GM12865 (cell line): ENCODE results near the gene FXYD2.

ENCODE experiments used
- DNase-seq: peaks from one replicate; pipeline ENCODE4 v3.0.0; 2010; ENCODE audit warnings: low read depth
- H3K4me3 ChIP-seq: 2 replicates; pipeline ENCODE4 v1.5.1; 2011; ENCODE audit warnings: mild to moderate bottlenecking, low read depth, low read length, control low read depth
- CTCF ChIP-seq: IDR thresholded peaks from 2 replicates; pipeline ENCODE4 v1.5.1; 2011; ENCODE audit warnings: low read length, control low read depth, low read depth, inconsistent platforms; ENCODE audit not compliant: insufficient read depth; ENCODE audit errors: missing control alignments

The FXYD2 gene

GRCh38 chr11:117792241-117792640, 32.3 kb downstream of the FXYD2 start:
- no peak overlapping the region for H3K4me3 ChIP-seq
- TF ChIP-seq CTCF, result no peak
- DNase-seq, result no peak

GRCh38 chr11:117790279-117790678, 34.3 kb downstream of the FXYD2 start:
- no peak for TF ChIP-seq CTCF
- no peak overlapping the region for H3K4me3 ChIP-seq
- no peak for DNase-seq

- DNase-seq, result no peak
- no peak for TF ChIP-seq CTCF
- no peak overlapping the region for H3K4me3 ChIP-seq
Measured at GRCh38 chr11:117789241-117789640, 35.3 kb downstream of the FXYD2 start.

- DNase-seq, result no peak
- TF ChIP-seq CTCF, result no peak
Measured at GRCh38 chr11:117786135-117786870, 38.2 kb downstream of the FXYD2 start.

GRCh38 chr11:117782101-117782500, 42.4 kb downstream of the FXYD2 start:
- no peak overlapping the region for H3K4me3 ChIP-seq
- TF ChIP-seq CTCF, result no peak
- no peak for DNase-seq

More at GRCh38 chr11:117786135-117786870, 38.2 kb downstream of the FXYD2 start:
- no peak overlapping the region for H3K4me3 ChIP-seq

- no peak for DNase-seq
- no peak for TF ChIP-seq CTCF
- no peak overlapping the region for H3K4me3 ChIP-seq
Measured at GRCh38 chr11:117781627-117782026, 42.9 kb downstream of the FXYD2 start.

GRCh38 chr11:117780456-117780855, 44.1 kb downstream of the FXYD2 start:
- no peak for TF ChIP-seq CTCF
- no peak for DNase-seq
- no peak overlapping the region for H3K4me3 ChIP-seq
